ENCODE results near the gene DPP6. TPM values are rescaled to one million over a fixed set of nuclear protein-coding genes. Genes with fewer than 3 reads are reported as not detected.

The DPP6 gene
- total and polyA plus RNA-seq, 2 of the 8 experiments (the other 6 are each of a cell fraction or from before 2014, with no cell fraction given), result 4.7 to 6.8 TPM

- no peaks in the 10 kb centered on the region for H3K36me3 ChIP-seq (ENCODE audit: control insufficient read depth in 2 of 4, insufficient read depth in 4 of 4, low read length in 3 of 4)
- H3K4me2 ChIP-seq (ENCODE audit: insufficient read depth in 1 of 2, low read depth in 2 of 2, low read length in 2 of 2), result no peak overlapping the region
- H2BK5ac ChIP-seq (ENCODE audit: low read depth, low read length), result no peak overlapping the region
- H3K4me1 ChIP-seq (replicated peaks in 1 of 4; ENCODE audit: control insufficient read depth in 3 of 4, insufficient read depth in 4 of 4, low read length in 3 of 4), result no peaks in the 10 kb centered on the region
- no peak overlapping the region for H2AK5ac ChIP-seq (ENCODE audit: low read depth, low read length)
- H2BK20ac ChIP-seq (ENCODE audit: low read length), result no peak overlapping the region
- no peak overlapping the region for H3K9ac ChIP-seq (replicated peaks in 1 of 4; ENCODE audit: extremely low read depth in 1 of 4, low read depth in 3 of 4, low read length in 3 of 4)
- no peak overlapping the region for H3K18ac ChIP-seq (ENCODE audit: extremely low read depth, low read length)
- H4K20me1 ChIP-seq (replicated peaks in 1 of 2; ENCODE audit: control insufficient read depth in 1 of 2, insufficient read depth in 2 of 2, low read length in 2 of 2), result no peaks in the 10 kb centered on the region
- no peaks in the 10 kb centered on the region for H3K27me3 ChIP-seq (replicated peaks in 1 of 4; ENCODE audit: control insufficient read depth in 3 of 4, extremely low read depth in 1 of 4, insufficient read depth in 3 of 4, low read length in 3 of 4)
- H2BK15ac ChIP-seq (ENCODE audit: low read length), result no peak overlapping the region
- no peak overlapping the region for H2AFZ ChIP-seq (ENCODE audit: low read length)
- H3K4me3 ChIP-seq (ENCODE audit: extremely low read depth in 1 of 4, insufficient read depth in 2 of 4, low read depth in 3 of 4, low read length in 4 of 4), result no peak overlapping the region
- CTCF ChIA-PET (ENCODE audit: partially characterized antibody), result no interaction called here
- no peaks in the 10 kb centered on the region for H3K79me2 ChIP-seq (ENCODE audit: control insufficient read depth in 1 of 2, insufficient read depth in 2 of 2, low read length in 2 of 2)
- no peak overlapping the region for H4K8ac ChIP-seq (ENCODE audit: extremely low read depth, insufficient read depth, low read length)
- H2BK12ac ChIP-seq (ENCODE audit: low read depth, low read length), result no peak overlapping the region
- no peak overlapping the region for H3K27ac ChIP-seq (ENCODE audit: low read depth, low read length)
- WGBS, 2 experiments (ENCODE audit: extremely low coverage in 1 of 2, insufficient coverage in 1 of 2, insufficient read length in 1 of 2, insufficient replicate concordance in 2 of 2, low coverage in 1 of 2, low lambda C conversion rate in 2 of 2, missing lambda C conversion rate in 1 of 2), result 96% methylated on average over 5 of the region's 5 CpGs; no CpG with 5 or more reads in 1 of the 2 experiments
- no peak overlapping the region for H4K5ac ChIP-seq (ENCODE audit: insufficient read length, low read depth, low read length)
- no peak overlapping the region for H2BK120ac ChIP-seq (replicated peaks; ENCODE audit: low read depth, low read length)
- no peak for DNase-seq (ENCODE audit: low read depth in 1 of 2, low spot score in 2 of 2)
- POLR2A ChIA-PET (ENCODE audit: partially characterized antibody), result no interaction called here
- no peak overlapping the region for H4K91ac ChIP-seq (replicated peaks; ENCODE audit: insufficient read length, low read length)
- no peaks in the 10 kb centered on the region for H3K23me2 ChIP-seq (ENCODE audit: low read depth, low read length)
- no peaks in the 10 kb centered on the region for H3K9me3 ChIP-seq (ENCODE audit: insufficient read depth in 2 of 2, low read depth in 1 of 2, low read length in 1 of 2)
- no peak overlapping the region for H3K23ac ChIP-seq (ENCODE audit: insufficient read length)
- H3K4ac ChIP-seq (replicated peaks; ENCODE audit: insufficient read length, low read depth, low read length), result no peak overlapping the region
- H3K79me1 ChIP-seq (ENCODE audit: low read depth, low read length), result no peaks in the 10 kb centered on the region
- no peak overlapping the region for H3K14ac ChIP-seq (ENCODE audit: insufficient read length)
- FAIRE-seq, result no peak
- no peak overlapping the region for H3K56ac ChIP-seq (replicated peaks; ENCODE audit: insufficient read length, low read depth, low read length)
- TF ChIP-seq, protein P1, sequence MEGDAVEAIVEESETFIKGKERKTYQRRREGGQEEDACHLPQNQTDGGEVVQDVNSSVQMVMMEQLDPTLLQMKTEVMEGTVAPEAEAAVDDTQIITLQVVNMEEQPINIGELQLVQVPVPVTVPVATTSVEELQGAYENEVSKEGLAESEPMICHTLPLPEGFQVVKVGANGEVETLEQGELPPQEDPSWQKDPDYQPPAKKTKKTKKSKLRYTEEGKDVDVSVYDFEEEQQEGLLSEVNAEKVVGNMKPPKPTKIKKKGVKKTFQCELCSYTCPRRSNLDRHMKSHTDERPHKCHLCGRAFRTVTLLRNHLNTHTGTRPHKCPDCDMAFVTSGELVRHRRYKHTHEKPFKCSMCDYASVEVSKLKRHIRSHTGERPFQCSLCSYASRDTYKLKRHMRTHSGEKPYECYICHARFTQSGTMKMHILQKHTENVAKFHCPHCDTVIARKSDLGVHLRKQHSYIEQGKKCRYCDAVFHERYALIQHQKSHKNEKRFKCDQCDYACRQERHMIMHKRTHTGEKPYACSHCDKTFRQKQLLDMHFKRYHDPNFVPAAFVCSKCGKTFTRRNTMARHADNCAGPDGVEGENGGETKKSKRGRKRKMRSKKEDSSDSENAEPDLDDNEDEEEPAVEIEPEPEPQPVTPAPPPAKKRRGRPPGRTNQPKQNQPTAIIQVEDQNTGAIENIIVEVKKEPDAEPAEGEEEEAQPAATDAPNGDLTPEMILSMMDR (IDR thresholded peaks at IDR 0.05; ENCODE audit: control extremely low read depth in 1 of 3, insufficient read depth in 1 of 3, low read depth in 1 of 3, low read length in 3 of 3), result no peak
- TF ChIP-seq NANOG (IDR thresholded peaks at IDR 0.05; ENCODE audit: insufficient read depth, low read depth, low read length, poor library complexity, severe bottlenecking), result no peak
Measured at GRCh38 chr7:154345093-154345492, 292.9 kb downstream of the DPP6 start.
